ENCODE measurements around the gene BBLN.

- TF ChIP-seq SUZ12 (IDR thresholded peaks at IDR 0.05): no peak
- TF ChIP-seq FOXM1 (IDR thresholded peaks at IDR 0.05; ENCODE audit: borderline replicate concordance): no peak
- TF ChIP-seq HDGF (IDR thresholded peaks at IDR 0.05; ENCODE audit: borderline replicate concordance): no peak
- TF ChIP-seq L3MBTL2 (conservative IDR thresholded peaks at IDR 0.05): no peak
- no peak for TF ChIP-seq ELF4 (IDR thresholded peaks at IDR 0.05)
- no peak for TF ChIP-seq SP1 (IDR thresholded peaks at IDR 0.05)
- TF ChIP-seq ARNT (IDR thresholded peaks at IDR 0.05): no peak
- no peak for TF ChIP-seq BHLHE40 (IDR thresholded peaks at IDR 0.05; ENCODE audit: borderline replicate concordance)
- TF ChIP-seq PKNOX1 (IDR thresholded peaks at IDR 0.05): no peak
These were observed 7.1 kb downstream of the BBLN start for GRCh38 chr9:128167209-128167608.
